ENCODE measurements around the gene CYP24A1.

The CYP24A1 gene

GRCh38 chr20:54201268-54201846, 27.6 kb upstream of the CYP24A1 start:
- Histone ChIP-seq H3K9me3 (ENCODE audit: control insufficient read depth, insufficient read depth, low read length) (no peaks in the 10 kb centered on the region), H3K27me3 (ENCODE audit: control insufficient read depth, insufficient read depth, low read length) (no peaks in the 10 kb centered on the region), H3K4me3 (ENCODE audit: low read length) (no peak overlapping the region), H3K36me3 (ENCODE audit: control insufficient read depth, insufficient read depth, low read length) (no peaks in the 10 kb centered on the region), H3K4me1 (ENCODE audit: control insufficient read depth, insufficient read depth, low read length) (no peaks in the 10 kb centered on the region; the same call in 1 of the 2 replicates), H3K27ac (ENCODE audit: low read length) (no peak overlapping the region)
- DNase-seq (ENCODE audit: low read depth, low spot score): no peak
- WGBS (ENCODE audit: insufficient coverage, insufficient read length): no CpG with 5 or more reads among the region's 4 CpGs

- DNase-seq (ENCODE audit: low read depth, low spot score): no peak
- no peak overlapping the region for H3K4me3 ChIP-seq (ENCODE audit: low read length)
- H3K9me3 ChIP-seq (ENCODE audit: control insufficient read depth, insufficient read depth, low read length): no peaks in the 10 kb centered on the region
- H3K36me3 ChIP-seq (ENCODE audit: control insufficient read depth, insufficient read depth, low read length): no peaks in the 10 kb centered on the region
- WGBS (ENCODE audit: insufficient coverage, insufficient read length): no CpG with 5 or more reads among the region's 7 CpGs
- no peaks in the 10 kb centered on the region for H3K4me1 ChIP-seq (ENCODE audit: control insufficient read depth, insufficient read depth, low read length)
- H3K27ac ChIP-seq (ENCODE audit: low read length): no peak overlapping the region
- no peaks in the 10 kb centered on the region for H3K27me3 ChIP-seq (ENCODE audit: control insufficient read depth, insufficient read depth, low read length)
Measured at GRCh38 chr20:54200487-54201267, 26.9 kb upstream of the CYP24A1 start.

DNA sequence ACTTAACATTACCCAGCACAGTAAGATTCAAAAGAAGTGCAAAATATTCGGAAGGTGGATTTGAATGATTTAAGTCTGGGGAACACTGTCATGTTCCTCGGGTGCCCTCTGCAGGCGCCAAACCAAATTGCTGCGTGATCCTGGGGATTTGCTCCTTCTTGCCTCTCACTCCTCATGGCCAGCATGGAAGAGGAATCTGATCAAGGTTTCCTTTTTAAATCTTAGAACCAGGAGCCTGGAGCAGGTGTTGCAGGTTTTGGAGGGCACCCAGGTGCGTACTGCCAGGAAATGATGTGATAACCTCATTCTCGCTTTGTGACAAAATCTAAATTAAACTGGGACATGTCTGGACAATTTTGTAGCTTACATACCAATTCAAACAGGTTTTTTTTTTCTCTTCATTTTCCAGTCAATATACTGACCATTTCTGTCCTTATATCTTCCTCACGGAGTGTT, 26.0 kb upstream of the CYP24A1 start:
- DNase-seq (ENCODE audit: low read depth, low spot score): peak; percentile 54
- Histone ChIP-seq H3K36me3 (ENCODE audit: control insufficient read depth, insufficient read depth, low read length) (no peaks in the 10 kb centered on the region), H3K9me3 (ENCODE audit: control insufficient read depth, insufficient read depth, low read length) (no peaks in the 10 kb centered on the region), H3K4me1 (ENCODE audit: control insufficient read depth, insufficient read depth, low read length) (no peaks in the 10 kb centered on the region), H3K27ac (ENCODE audit: low read length) (no peak overlapping the region), H3K4me3 (ENCODE audit: low read length) (no peak overlapping the region), H3K27me3 (ENCODE audit: control insufficient read depth, insufficient read depth, low read length) (no peaks in the 10 kb centered on the region)
- no CpG with 5 or more reads among the region's 7 CpGs for WGBS (ENCODE audit: insufficient coverage, insufficient read length)

DNA sequence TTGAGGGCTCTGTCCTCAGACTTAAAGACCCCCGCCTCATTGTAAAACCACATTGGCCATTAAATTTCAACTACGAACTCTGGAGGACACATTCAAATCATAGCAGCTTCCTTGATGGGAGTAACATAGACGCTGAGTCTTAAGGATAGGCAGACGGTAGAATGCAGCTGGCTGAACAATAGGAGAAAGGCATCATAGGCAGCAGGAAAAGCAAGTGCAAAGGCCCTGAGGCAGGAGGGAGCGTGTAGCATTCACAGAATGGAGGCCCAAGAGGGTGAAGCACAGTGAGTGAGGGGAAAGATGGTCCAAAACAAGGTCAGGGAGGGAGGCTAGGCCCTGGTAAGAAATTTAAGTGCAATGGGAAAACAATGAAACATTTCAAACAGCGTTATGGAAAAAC, 25.5 kb upstream of the CYP24A1 start:
- no peak overlapping the region for H3K4me3 ChIP-seq (ENCODE audit: low read length)
- H3K4me1 ChIP-seq (ENCODE audit: control insufficient read depth, insufficient read depth, low read length): no peaks in the 10 kb centered on the region

DNA sequence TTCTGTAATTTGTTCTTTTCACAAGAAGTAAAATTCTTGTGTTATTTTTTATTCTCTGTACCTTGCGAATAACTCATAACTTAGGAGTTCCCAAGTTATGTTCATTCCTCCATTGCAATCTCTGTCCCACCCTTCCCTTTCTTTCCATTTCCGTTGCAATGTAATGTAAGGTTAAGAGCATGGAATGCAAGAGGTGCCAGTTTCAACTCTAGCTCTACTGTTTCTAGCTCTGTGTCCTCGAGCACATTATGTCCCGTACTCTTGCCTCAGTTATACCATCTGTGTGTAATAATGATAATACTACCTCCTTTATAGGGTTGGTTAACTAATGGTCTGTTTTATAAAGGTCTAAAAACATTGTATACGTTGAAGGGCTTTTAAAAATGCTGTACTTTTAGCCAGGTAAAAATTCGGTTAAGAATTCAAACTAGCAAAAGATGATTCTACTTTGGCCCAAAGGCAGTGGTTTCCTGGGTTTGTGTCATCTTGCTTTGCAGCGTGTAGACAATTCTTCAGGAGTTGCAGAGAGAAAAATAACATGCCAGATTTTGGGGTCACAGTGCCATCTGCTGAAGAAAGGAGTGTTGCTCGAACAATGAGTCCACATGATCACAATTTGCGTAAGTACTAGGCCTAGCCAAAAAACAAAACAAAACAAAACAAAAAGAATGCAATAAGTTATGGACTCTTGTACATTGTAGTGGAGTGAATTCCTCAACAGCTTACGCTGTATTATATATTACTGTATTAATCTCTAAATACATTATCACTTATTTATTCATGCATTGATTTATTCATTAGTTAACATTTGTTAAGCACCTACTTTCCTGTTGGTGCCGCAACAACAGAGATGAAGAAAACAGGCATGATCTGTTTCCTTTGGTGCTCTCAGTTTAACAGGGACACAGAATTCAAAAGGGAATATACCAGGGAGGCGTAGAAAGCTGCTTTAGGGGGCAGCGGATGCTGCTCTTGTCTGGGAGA, 24.1 kb upstream of the CYP24A1 start:
- no peak overlapping the region for H3K4me3 ChIP-seq (ENCODE audit: low read length)
- WGBS (ENCODE audit: insufficient coverage, insufficient read length): no CpG with 5 or more reads among the region's 13 CpGs
- no peaks in the 10 kb centered on the region for H3K27me3 ChIP-seq (ENCODE audit: control insufficient read depth, insufficient read depth, low read length)
- no peaks in the 10 kb centered on the region for H3K36me3 ChIP-seq (ENCODE audit: control insufficient read depth, insufficient read depth, low read length)
- H3K27ac ChIP-seq (ENCODE audit: low read length): no peak overlapping the region
- H3K4me1 ChIP-seq (ENCODE audit: control insufficient read depth, insufficient read depth, low read length): no peaks in the 10 kb centered on the region
- DNase-seq (ENCODE audit: low read depth, low spot score): no peak
- H3K9me3 ChIP-seq (ENCODE audit: control insufficient read depth, insufficient read depth, low read length): no peaks in the 10 kb centered on the region

More for the DNA sequence above, 25.5 kb upstream of the CYP24A1 start:
- H3K27me3 ChIP-seq (ENCODE audit: control insufficient read depth, insufficient read depth, low read length): no peaks in the 10 kb centered on the region
- H3K27ac ChIP-seq (ENCODE audit: low read length): no peak overlapping the region
- no peaks in the 10 kb centered on the region for H3K36me3 ChIP-seq (ENCODE audit: control insufficient read depth, insufficient read depth, low read length)
- no CpG with 5 or more reads among the region's 6 CpGs for WGBS (ENCODE audit: insufficient coverage, insufficient read length)
- no peak for DNase-seq (ENCODE audit: low read depth, low spot score)
- H3K9me3 ChIP-seq (ENCODE audit: control insufficient read depth, insufficient read depth, low read length): no peaks in the 10 kb centered on the region

DNA sequence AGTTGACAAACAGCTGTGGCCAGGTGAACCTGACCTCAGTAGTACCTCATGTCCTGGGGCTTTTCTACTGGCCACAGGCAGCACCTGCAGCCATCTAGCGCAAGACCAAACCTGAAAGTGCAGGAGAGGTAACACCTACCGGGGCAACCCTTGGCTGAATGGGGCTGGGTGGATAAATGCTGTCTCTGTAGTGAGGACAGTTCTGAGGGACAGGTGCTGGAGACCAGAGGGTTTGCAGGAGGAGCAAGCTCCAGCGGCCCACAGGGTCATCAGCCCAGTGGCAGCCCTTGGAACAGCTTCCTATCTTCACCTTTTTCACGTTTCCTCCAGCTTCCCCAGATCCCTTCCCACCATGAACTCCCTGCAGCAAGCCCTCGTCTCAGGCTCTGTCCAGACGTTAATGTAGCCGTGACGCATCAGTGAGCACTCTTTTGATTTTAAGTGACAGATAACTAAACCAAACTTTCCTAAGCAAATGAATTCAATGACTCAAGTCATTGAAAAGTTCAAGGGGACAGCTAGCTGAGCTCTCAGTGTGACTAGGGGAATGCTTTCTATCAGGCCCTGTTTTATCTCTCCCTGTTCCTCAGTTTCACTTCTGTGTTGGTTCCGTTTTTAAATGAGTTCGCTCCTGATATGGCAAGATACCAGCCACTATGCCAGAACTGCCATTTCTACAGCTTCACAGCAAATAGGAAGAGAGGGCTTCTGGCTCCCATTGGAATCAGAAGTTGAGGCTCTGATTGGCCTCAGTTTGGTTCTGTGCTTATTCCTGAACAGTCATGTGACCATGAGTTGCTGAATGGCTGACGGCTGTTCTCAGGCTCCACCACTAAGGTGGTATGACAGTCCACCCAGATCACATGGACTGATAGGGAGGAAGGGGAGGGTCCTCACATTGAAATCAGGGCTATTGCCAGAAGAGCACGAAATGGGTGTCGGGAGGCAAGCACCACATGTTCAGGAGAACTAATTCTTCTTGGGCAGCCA, 22.0 kb upstream of the CYP24A1 start:
- no CpG with 5 or more reads among the region's 13 CpGs for WGBS (ENCODE audit: insufficient coverage, insufficient read length)
- Histone ChIP-seq H3K4me3 (ENCODE audit: low read length) (no peak overlapping the region), H3K4me1 (ENCODE audit: control insufficient read depth, insufficient read depth, low read length) (no peaks in the 10 kb centered on the region), H3K27me3 (ENCODE audit: control insufficient read depth, insufficient read depth, low read length) (no peaks in the 10 kb centered on the region), H3K36me3 (ENCODE audit: control insufficient read depth, insufficient read depth, low read length) (no peaks in the 10 kb centered on the region), H3K9me3 (ENCODE audit: control insufficient read depth, insufficient read depth, low read length) (no peaks in the 10 kb centered on the region), H3K27ac (ENCODE audit: low read length) (no peak overlapping the region)
- DNase-seq (ENCODE audit: low read depth, low spot score): no peak

- WGBS (ENCODE audit: insufficient coverage, insufficient read length): no CpG with 5 or more reads among the region's 11 CpGs
- DNase-seq (ENCODE audit: low read depth, low spot score): no peak
- no peak overlapping the region for H3K4me3 ChIP-seq (ENCODE audit: low read length)
Measured at GRCh38 chr20:54194724-54195438, 21.1 kb upstream of the CYP24A1 start.

DNA sequence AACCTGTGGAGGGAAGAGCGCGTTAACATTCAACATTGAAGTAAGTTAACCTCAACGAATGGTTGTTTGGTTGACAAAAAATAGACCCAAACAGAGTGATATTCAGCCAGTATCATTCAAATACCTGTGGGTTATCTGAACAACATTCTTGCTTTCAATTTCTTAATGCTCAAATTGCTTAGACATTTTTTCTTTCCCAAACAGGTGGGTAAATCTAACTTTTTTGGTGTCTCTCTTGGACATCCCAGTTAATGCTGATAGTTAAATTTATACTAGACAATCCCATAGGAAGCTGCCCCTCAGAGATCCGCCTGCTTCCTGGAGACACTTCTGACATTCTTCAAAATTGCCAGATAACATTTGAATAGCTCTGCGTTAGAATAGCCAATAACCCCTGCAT, 20.0 kb upstream of the CYP24A1 start:
- Histone ChIP-seq H3K36me3 (ENCODE audit: control insufficient read depth, insufficient read depth, low read length) (no peaks in the 10 kb centered on the region), H3K9me3 (ENCODE audit: control insufficient read depth, insufficient read depth, low read length) (no peaks in the 10 kb centered on the region), H3K27me3 (ENCODE audit: control insufficient read depth, insufficient read depth, low read length) (no peaks in the 10 kb centered on the region), H3K4me1 (ENCODE audit: control insufficient read depth, insufficient read depth, low read length) (no peaks in the 10 kb centered on the region), H3K4me3 (ENCODE audit: low read length) (no peak overlapping the region), H3K27ac (ENCODE audit: low read length) (no peak overlapping the region)
- no CpG with 5 or more reads among the region's 5 CpGs for WGBS (ENCODE audit: insufficient coverage, insufficient read length)
- no peak for DNase-seq (ENCODE audit: low read depth, low spot score)

More at GRCh38 chr20:54194724-54195438, 21.1 kb upstream of the CYP24A1 start:
- Histone ChIP-seq H3K27ac (ENCODE audit: low read length) (no peak overlapping the region), H3K4me1 (ENCODE audit: control insufficient read depth, insufficient read depth, low read length) (no peaks in the 10 kb centered on the region), H3K9me3 (ENCODE audit: control insufficient read depth, insufficient read depth, low read length) (no peaks in the 10 kb centered on the region), H3K27me3 (ENCODE audit: control insufficient read depth, insufficient read depth, low read length) (no peaks in the 10 kb centered on the region), H3K36me3 (ENCODE audit: control insufficient read depth, insufficient read depth, low read length) (no peaks in the 10 kb centered on the region)

- DNase-seq (ENCODE audit: low read depth, low spot score): no peak
- Histone ChIP-seq H3K4me1 (ENCODE audit: control insufficient read depth, insufficient read depth, low read length) (no peaks in the 10 kb centered on the region), H3K9me3 (ENCODE audit: control insufficient read depth, insufficient read depth, low read length) (no peaks in the 10 kb centered on the region), H3K27ac (ENCODE audit: low read length) (no peak overlapping the region), H3K27me3 (ENCODE audit: control insufficient read depth, insufficient read depth, low read length) (no peaks in the 10 kb centered on the region), H3K4me3 (ENCODE audit: low read length) (no peak overlapping the region), H3K36me3 (ENCODE audit: control insufficient read depth, insufficient read depth, low read length) (no peaks in the 10 kb centered on the region)
- no CpG with 5 or more reads among the region's 2 CpGs for WGBS (ENCODE audit: insufficient coverage, insufficient read length)
Measured at GRCh38 chr20:54190217-54190616, 16.4 kb upstream of the CYP24A1 start.
